ENCODE measurements around the gene MEF2A.

The MEF2A gene

DNA sequence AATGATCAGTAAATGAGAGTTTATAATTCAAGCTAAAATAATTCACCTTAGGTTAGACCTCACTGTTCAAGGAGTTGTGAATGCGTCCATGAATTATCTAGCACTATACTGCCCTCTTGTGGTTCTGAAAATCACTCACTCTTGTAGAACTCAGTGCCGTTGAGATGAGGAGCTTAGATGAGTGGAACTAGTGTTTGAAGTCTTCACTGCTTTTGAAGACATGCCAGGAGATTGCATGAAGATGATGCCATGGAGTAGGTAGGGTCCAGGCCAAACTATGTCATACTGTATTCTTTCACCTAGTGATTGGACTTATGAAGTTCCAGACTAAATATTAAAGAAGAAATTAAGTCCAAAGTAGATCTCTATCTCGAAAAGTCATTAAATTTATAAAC lies 138.7 kb downstream of the MEF2A start:
- no peak overlapping the region for H3K27ac ChIP-seq (ENCODE audit: low read depth, low read length)

DNA sequence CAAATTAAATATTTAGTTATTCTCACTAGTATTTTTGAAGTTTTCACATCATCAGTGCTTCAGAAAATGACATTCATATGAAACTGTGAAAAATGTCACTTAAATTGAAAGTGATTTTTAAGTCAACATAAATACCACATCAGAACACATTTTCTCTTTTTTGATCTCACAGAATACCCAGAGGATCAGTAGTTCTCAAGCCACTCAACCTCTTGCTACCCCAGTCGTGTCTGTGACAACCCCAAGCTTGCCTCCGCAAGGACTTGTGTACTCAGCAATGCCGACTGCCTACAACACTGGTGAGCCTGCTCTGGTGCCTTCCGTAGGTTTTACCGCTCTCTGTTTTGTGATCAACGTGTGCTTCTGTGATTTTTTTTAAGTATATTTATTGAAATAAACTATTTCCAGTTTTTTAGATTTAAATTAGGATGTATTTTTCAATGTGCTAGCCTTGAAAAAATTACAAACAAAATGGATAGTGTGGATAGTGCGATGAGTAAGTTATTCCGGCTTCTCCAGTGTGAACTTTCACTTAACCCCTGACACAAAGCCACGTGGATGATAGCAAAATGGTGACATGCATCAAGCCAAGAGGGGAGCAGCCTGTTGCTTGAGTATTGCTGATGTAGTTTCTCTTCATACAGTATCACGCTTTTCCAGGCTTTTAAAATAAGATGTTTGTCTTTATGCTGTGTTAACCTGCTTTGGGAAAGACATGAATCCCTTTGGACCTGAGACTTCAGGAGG lies 140.9 kb downstream of the MEF2A start:
- no peaks in the 10 kb centered on the region for H3K9me3 ChIP-seq (ENCODE audit: control insufficient read depth, insufficient read depth, low read length)
- no peak overlapping the region for H3K4me3 ChIP-seq (ENCODE audit: low read depth, low read length)
- H3K4me1 ChIP-seq (ENCODE audit: control insufficient read depth, insufficient read depth, low read length), result peaks cover 16% of the 10 kb centered on the region
- no peak overlapping the region for H3K9ac ChIP-seq (ENCODE audit: low read depth, low read length)
- H3K27me3 ChIP-seq (ENCODE audit: control insufficient read depth, insufficient read depth, low read length), result no peaks in the 10 kb centered on the region
- peaks cover 21% of the 10 kb centered on the region for H3K36me3 ChIP-seq (ENCODE audit: control insufficient read depth, insufficient read depth, low read length)
- no peak overlapping the region for H3K27ac ChIP-seq (ENCODE audit: low read depth, low read length)

More for the DNA sequence above, 138.7 kb downstream of the MEF2A start:
- Histone ChIP-seq H3K9me3 (ENCODE audit: control insufficient read depth, insufficient read depth, low read length) (no peaks in the 10 kb centered on the region), H3K36me3 (ENCODE audit: control insufficient read depth, insufficient read depth, low read length) (peaks cover 8% of the 10 kb centered on the region), H3K4me3 (ENCODE audit: low read depth, low read length) (no peak overlapping the region), H3K9ac (ENCODE audit: low read depth, low read length) (peak overlapping the region; percentile 33; the same call in 1 of the 2 replicates), H3K4me1 (ENCODE audit: control insufficient read depth, insufficient read depth, low read length) (peaks cover 16% of the 10 kb centered on the region), H3K27me3 (ENCODE audit: control insufficient read depth, insufficient read depth, low read length) (no peaks in the 10 kb centered on the region)

DNA sequence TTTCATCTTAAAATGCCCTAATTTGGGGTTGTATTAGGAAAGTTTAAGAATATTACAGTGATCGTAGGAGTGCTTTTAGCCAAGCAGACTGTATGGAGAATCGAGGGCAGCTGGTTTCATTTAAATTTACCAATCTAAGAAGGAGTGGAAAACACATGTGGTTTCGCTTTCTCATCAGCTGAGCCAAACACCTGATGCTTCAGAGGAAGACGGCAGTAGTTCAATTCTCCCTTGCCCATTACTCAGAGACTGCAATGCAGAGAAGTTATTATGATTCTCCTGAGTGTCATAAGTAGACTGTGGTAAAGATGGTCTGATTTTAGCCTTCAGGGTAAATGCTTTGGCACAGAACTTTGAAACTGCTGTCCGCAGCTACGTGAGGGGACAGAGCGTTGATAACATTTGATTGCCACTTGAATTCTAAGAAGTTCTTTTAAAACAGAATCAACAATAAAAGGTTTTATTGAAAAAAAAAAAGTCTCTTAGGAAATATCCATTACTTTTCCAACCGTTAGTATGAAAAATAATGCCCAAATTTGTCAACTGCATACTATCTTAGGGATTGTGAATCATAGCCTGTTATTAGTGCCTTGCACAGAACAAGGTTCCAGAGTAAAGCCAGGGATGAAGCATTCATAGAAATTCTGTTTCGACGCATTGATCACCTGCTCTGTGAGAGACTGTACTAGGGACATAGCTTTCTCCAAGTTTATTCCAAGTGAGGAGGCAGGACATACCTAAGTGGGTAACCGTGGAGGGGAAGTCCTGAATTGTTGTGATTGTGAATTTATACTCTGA lies 141.9 kb downstream of the MEF2A start:
- H3K27me3 ChIP-seq (ENCODE audit: control insufficient read depth, insufficient read depth, low read length), result no peaks in the 10 kb centered on the region
- no peaks in the 10 kb centered on the region for H3K9me3 ChIP-seq (ENCODE audit: control insufficient read depth, insufficient read depth, low read length)
- no peak overlapping the region for H3K4me3 ChIP-seq (ENCODE audit: low read depth, low read length)
- H3K27ac ChIP-seq (ENCODE audit: low read depth, low read length), result no peak overlapping the region
- H3K4me1 ChIP-seq (ENCODE audit: control insufficient read depth, insufficient read depth, low read length), result peaks cover 19% of the 10 kb centered on the region
- no peak overlapping the region for H3K9ac ChIP-seq (ENCODE audit: low read depth, low read length)
- peaks cover 26% of the 10 kb centered on the region for H3K36me3 ChIP-seq (ENCODE audit: control insufficient read depth, insufficient read depth, low read length)

DNA sequence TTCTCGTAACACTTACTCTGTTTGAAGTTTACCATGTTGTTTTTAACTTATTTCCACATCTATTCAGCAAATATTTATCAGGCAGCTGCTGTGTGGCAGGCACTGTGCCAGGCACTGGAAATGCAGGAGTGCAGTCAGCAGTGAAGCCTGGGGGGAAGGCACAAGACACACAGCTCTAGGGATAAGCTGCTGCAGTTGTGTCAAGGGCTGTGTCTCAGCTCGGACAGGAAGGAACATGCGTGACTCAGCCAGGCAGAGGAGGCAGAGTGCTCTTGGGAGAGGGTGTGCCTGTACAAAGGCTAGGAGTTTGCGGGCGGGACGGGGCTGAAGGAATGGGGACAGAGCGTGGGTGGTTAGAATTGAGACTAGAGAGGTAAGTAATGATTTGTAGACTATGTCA lies 142.8 kb downstream of the MEF2A start:
- Histone ChIP-seq H3K4me1 (ENCODE audit: control insufficient read depth, insufficient read depth, low read length) (peaks cover 10% of the 10 kb centered on the region), H3K36me3 (ENCODE audit: control insufficient read depth, insufficient read depth, low read length) (peaks cover 35% of the 10 kb centered on the region), H3K9ac (ENCODE audit: low read depth, low read length) (no peak overlapping the region), H3K27ac (ENCODE audit: low read depth, low read length) (no peak overlapping the region), H3K9me3 (ENCODE audit: control insufficient read depth, insufficient read depth, low read length) (no peaks in the 10 kb centered on the region), H3K4me3 (ENCODE audit: low read depth, low read length) (no peak overlapping the region), H3K27me3 (ENCODE audit: control insufficient read depth, insufficient read depth, low read length) (no peaks in the 10 kb centered on the region)

DNA sequence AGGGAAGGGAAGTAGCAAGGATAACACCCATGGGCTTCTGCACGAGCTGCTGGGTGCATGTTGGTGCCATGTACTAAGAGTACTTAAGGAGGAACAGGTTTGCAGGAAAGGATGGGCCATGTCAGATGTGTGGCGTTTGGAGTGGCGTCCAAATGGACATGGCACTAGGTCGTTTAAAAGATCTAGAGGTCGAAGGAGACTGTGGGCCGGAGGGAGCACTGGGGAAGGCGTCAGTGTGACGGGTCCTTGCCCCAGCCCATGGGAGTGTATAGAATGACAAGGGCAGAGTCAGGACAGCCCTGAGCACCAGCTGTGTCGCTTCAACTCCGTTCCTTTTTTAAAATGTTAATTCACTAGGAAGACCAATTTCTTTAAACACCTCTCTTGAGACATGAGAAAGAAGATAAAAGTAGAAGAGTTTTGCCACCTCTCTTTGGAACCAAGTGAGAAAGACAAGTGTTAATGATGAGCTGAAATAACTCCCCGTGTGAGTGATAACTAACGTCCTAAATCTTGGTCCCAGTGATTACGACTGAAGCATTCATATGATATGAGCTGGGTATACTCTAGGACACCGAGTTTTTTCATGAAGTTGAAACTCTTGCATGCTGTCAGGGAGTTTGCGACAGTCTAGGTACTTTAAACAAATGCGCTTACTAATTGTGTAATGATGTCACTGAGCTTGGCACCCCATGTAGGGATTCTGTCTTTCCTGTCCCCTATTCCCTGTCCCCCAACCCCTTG lies 143.6 kb downstream of the MEF2A start:
- Histone ChIP-seq H3K4me3 (ENCODE audit: low read depth, low read length) (no peak overlapping the region), H3K9ac (ENCODE audit: low read depth, low read length) (no peak overlapping the region), H3K36me3 (ENCODE audit: control insufficient read depth, insufficient read depth, low read length) (peaks cover 36% of the 10 kb centered on the region), H3K27me3 (ENCODE audit: control insufficient read depth, insufficient read depth, low read length) (no peaks in the 10 kb centered on the region), H3K9me3 (ENCODE audit: control insufficient read depth, insufficient read depth, low read length) (no peaks in the 10 kb centered on the region), H3K27ac (ENCODE audit: low read depth, low read length) (no peak overlapping the region), H3K4me1 (ENCODE audit: control insufficient read depth, insufficient read depth, low read length) (0 out of 2 replicates have a peak, but pooled peaks cover 3% of the 10 kb centered on the region)

DNA sequence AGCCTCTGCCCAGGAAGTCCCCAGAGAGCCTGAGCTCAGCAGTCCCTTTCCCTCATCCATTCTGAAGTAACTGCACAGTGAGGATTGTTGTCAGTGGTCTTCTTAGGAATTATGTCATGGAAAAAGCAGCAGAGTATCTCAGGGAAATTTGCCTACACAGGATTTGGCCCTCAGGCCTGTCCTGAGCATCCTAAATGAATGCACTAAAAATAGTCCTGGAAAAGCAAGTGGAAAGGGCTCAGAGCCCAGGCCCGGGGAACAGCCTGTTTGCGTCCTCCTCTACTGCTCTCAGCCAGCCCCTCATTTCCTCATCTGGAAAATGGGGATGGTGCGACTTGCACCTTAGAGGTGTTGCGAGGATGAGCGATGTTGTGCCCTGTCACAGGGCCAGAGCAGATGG lies 145.8 kb downstream of the MEF2A start:
- H3K27ac ChIP-seq (ENCODE audit: low read depth, low read length), result no peak overlapping the region
- H3K4me1 ChIP-seq (ENCODE audit: control insufficient read depth, insufficient read depth, low read length), result 0 out of 2 replicates have a peak, but pooled peaks cover 3% of the 10 kb centered on the region
- H3K9me3 ChIP-seq (ENCODE audit: control insufficient read depth, insufficient read depth, low read length), result no peaks in the 10 kb centered on the region
- no peak overlapping the region for H3K9ac ChIP-seq (ENCODE audit: low read depth, low read length)
- peaks cover 47% of the 10 kb centered on the region for H3K36me3 ChIP-seq (ENCODE audit: control insufficient read depth, insufficient read depth, low read length)
- no peaks in the 10 kb centered on the region for H3K27me3 ChIP-seq (ENCODE audit: control insufficient read depth, insufficient read depth, low read length)
- no peak overlapping the region for H3K4me3 ChIP-seq (ENCODE audit: low read depth, low read length)

DNA sequence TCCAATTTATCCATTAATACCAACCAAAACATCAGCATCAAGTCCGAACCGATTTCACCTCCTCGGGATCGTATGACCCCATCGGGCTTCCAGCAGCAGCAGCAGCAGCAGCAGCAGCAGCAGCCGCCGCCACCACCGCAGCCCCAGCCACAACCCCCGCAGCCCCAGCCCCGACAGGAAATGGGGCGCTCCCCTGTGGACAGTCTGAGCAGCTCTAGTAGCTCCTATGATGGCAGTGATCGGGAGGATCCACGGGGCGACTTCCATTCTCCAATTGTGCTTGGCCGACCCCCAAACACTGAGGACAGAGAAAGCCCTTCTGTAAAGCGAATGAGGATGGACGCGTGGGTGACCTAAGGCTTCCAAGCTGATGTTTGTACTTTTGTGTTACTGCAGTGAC lies 146.6 kb downstream of the MEF2A start:
- no peak overlapping the region for H3K27ac ChIP-seq (ENCODE audit: low read depth, low read length)
- H3K4me1 ChIP-seq (ENCODE audit: control insufficient read depth, insufficient read depth, low read length), result 0 out of 2 replicates have a peak, but pooled peaks cover 3% of the 10 kb centered on the region
- H3K9me3 ChIP-seq (ENCODE audit: control insufficient read depth, insufficient read depth, low read length), result no peaks in the 10 kb centered on the region
- H3K27me3 ChIP-seq (ENCODE audit: control insufficient read depth, insufficient read depth, low read length), result no peaks in the 10 kb centered on the region
- H3K4me3 ChIP-seq (ENCODE audit: low read depth, low read length), result no peak overlapping the region
- H3K9ac ChIP-seq (ENCODE audit: low read depth, low read length), result no peak overlapping the region
- H3K36me3 ChIP-seq (ENCODE audit: control insufficient read depth, insufficient read depth, low read length), result peaks cover 42% of the 10 kb centered on the region

DNA sequence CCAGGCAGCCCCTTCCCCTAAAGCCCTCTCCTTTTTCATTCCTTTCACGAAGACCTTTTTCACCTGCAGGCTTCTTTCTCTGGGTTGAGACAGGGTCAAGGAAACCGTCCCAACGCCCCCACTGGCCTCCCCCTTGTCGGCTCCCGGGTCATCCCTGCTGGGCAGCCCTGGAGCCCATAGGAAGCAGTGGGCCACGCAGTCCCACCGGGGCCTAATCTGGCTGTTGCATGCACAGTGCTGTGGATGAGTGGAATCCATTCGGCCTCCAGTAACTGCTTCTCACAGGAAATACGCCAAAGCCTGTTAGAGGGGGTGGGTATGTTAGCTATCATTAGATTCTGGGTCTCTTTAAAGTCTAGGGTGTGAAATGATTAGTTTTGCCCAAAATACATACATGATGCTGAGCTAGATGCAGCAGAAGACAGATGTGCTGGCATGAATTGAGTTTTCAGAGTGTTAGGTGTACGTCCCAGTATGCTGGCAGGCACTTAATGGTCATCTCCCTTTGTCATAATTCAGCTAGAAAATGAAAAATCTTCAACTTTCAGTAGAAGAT lies 150.8 kb downstream of the MEF2A start:
- Histone ChIP-seq H3K4me1 (ENCODE audit: control insufficient read depth, insufficient read depth, low read length) (0 out of 2 replicates have a peak, but pooled peaks cover 3% of the 10 kb centered on the region), H3K36me3 (ENCODE audit: control insufficient read depth, insufficient read depth, low read length) (peaks cover 27% of the 10 kb centered on the region), H3K4me3 (ENCODE audit: low read depth, low read length) (no peak overlapping the region)

DNA sequence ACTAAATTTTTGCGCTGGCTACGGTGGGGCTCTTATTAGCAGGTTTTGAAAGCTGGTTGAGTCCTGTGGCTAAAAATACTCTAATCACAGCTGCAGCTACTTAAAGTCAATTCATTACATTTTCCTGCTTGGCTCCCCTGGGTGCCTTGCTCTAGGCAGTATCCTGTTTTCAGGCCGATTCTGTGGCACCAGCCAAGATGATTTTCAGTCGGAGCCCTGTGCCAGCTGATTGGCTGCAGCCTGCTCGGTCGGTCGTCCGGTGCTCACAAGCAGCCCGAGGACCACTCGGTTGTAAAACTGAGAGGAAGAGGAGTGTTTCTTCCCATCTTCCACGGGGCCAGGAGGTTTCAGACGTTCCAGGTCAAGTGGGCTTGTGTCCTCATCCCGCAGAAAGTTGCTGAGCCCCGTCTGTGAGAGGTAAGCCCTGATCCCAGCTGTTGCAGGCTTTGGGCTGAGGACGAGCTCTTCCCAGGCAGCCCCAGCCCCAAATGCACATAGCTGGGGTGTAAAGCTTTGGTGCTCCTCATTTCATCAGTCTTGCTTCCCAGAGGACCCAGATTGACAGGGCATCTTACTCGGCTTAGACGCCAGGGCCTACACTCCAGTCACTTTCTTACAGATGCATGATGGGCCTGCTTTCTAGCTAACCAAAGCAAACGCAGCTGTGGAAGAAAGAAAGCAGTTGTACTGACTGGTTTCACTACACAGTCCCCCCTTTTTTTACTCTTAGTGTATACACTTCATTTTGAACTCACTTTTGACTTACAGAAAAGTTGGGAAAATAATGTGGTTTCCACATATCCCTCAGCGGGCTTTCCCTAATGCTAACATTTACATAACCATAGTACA lies 151.6 kb downstream of the MEF2A start:
- Histone ChIP-seq H3K27me3 (ENCODE audit: control insufficient read depth, insufficient read depth, low read length) (no peaks in the 10 kb centered on the region), H3K4me1 (ENCODE audit: control insufficient read depth, insufficient read depth, low read length) (no peaks in the 10 kb centered on the region), H3K9ac (ENCODE audit: low read depth, low read length) (no peak overlapping the region), H3K9me3 (ENCODE audit: control insufficient read depth, insufficient read depth, low read length) (no peaks in the 10 kb centered on the region), H3K27ac (ENCODE audit: low read depth, low read length) (no peak overlapping the region), H3K4me3 (ENCODE audit: low read depth, low read length) (no peak overlapping the region), H3K36me3 (ENCODE audit: control insufficient read depth, insufficient read depth, low read length) (peaks cover 22% of the 10 kb centered on the region)

More for the DNA sequence above, 150.8 kb downstream of the MEF2A start:
- Histone ChIP-seq H3K27me3 (ENCODE audit: control insufficient read depth, insufficient read depth, low read length) (no peaks in the 10 kb centered on the region), H3K9me3 (ENCODE audit: control insufficient read depth, insufficient read depth, low read length) (no peaks in the 10 kb centered on the region), H3K27ac (ENCODE audit: low read depth, low read length) (no peak overlapping the region), H3K9ac (ENCODE audit: low read depth, low read length) (no peak overlapping the region)

DNA sequence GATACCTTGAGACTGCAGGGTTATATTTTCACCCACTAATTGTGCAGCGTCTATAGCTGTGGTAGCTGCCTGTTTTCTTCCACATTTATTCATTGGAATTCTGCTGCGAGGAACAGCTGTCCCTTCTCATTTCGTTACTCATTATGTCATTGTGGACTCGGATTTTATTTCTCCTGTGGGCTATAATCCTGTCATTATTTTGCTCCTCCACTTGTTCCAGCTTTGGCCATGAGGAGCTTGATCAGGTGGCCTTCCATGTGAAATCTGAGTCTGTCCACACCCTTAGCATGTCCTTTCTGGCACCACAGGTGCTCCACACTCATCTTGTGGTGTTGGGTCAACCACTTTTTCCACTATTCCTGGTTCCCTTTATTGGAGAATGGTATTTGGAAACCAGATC lies 152.6 kb downstream of the MEF2A start:
- no peak overlapping the region for H3K9ac ChIP-seq (ENCODE audit: low read depth, low read length)
- H3K9me3 ChIP-seq (ENCODE audit: control insufficient read depth, insufficient read depth, low read length), result no peaks in the 10 kb centered on the region
- H3K36me3 ChIP-seq (ENCODE audit: control insufficient read depth, insufficient read depth, low read length), result peaks cover 13% of the 10 kb centered on the region
- no peak overlapping the region for H3K4me3 ChIP-seq (ENCODE audit: low read depth, low read length)
- no peaks in the 10 kb centered on the region for H3K4me1 ChIP-seq (ENCODE audit: control insufficient read depth, insufficient read depth, low read length)
- no peaks in the 10 kb centered on the region for H3K27me3 ChIP-seq (ENCODE audit: control insufficient read depth, insufficient read depth, low read length)
- H3K27ac ChIP-seq (ENCODE audit: low read depth, low read length), result no peak overlapping the region
